T47D (cell line): ENCODE data around the gene CKS1B.

Source experiments
- DNase-seq, 2 experiments: peaks; one replicate each; pipeline versions ENCODE4 v3.0.0 to v3.0.0-alpha.2; 2011 to 2012; ENCODE audit warnings: low read depth in 1 of 2, low spot score in 1 of 2
- JUND ChIP-seq: IDR thresholded peaks from 2 replicates; pipeline ENCODE4 v1.6.1; 2012; ENCODE audit warnings: low read depth
- in situ Hi-C: cut with HindIII; loops from 2 replicates; pipeline ENCODE4 v1.10.0; 2016; ENCODE audit warnings: low sequenced_read_pairs, low pct_unique_long_range_greater_than_20kb

The CKS1B gene

GRCh38 chr1:154954541-154954940 lies 19.9 kb upstream of the CKS1B start:
- no peak for TF ChIP-seq JUND
- no peak for DNase-seq
- in situ Hi-C loops: no loop called here

GRCh38 chr1:154955039-154955717 lies 19.3 kb upstream of the CKS1B start:
- DNase-seq: no peak
- in situ Hi-C loops: no loop called here
- TF ChIP-seq JUND: no peak

DNA sequence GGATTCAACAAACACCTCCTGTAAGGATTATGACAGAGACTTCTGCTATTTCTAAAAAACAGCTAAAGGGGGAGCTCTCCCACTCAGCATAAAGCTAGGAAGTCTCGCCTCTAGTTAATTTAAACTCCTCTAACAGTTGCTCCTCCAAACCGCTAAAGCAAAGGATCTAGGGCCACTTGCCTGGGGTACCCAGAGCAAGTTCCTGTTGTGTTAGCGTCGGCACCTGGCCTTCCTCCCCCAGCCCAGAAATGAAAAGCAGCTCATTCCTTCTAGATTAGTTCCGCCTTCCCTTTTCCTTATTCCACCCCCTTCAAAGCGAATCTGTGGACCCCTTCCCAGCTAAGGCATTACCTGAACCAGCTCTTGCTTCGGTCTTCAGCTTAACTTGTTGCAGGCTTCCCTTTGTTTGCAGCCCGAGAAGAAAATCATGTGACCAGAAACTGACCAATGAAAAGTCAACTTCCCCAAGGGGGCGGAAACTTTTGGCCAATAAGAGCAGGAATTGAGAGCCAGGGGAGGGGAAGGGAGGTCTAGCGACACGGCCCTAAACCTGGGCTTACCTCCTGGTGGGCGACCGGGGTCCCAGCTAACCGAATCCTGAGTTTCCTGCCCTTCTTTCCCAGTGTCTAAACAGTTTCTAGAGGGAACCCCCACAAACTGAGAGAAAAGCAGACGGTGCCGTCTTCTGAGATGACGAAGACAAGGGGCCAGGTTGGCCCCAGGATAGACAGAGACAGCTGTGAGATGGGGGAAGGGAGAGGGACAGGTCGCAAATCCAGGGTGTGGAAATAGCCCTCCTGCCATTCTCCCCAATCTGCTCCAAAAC lies 18.6 kb upstream of the CKS1B start, which contains the start of gene PBXIP1:
Gene PBXIP1, minus strand, starts transcription at position 382 of the 826 bp plus-strand sequence. CDS start 2,378 bp downstream, outside the sequence.
- in situ Hi-C loops: no loop called here
- DNase-seq: peak; percentile 96 to 98
- TF ChIP-seq JUND: no peak

- in situ Hi-C loops: no loop called here
- no peak for TF ChIP-seq JUND
- no peak for DNase-seq
These were observed 17.9 kb upstream of the CKS1B start for GRCh38 chr1:154956544-154956941.

GRCh38 chr1:154957091-154957657 lies 17.3 kb upstream of the CKS1B start:
- no peak for TF ChIP-seq JUND
- in situ Hi-C loops: no loop called here

GRCh38 chr1:154958036-154958435 lies 16.4 kb upstream of the CKS1B start:
- in situ Hi-C loops: no loop called here
- no peak for DNase-seq
- no peak for TF ChIP-seq JUND

More at GRCh38 chr1:154957091-154957657, 17.3 kb upstream of the CKS1B start:
- DNase-seq: no peak

DNA sequence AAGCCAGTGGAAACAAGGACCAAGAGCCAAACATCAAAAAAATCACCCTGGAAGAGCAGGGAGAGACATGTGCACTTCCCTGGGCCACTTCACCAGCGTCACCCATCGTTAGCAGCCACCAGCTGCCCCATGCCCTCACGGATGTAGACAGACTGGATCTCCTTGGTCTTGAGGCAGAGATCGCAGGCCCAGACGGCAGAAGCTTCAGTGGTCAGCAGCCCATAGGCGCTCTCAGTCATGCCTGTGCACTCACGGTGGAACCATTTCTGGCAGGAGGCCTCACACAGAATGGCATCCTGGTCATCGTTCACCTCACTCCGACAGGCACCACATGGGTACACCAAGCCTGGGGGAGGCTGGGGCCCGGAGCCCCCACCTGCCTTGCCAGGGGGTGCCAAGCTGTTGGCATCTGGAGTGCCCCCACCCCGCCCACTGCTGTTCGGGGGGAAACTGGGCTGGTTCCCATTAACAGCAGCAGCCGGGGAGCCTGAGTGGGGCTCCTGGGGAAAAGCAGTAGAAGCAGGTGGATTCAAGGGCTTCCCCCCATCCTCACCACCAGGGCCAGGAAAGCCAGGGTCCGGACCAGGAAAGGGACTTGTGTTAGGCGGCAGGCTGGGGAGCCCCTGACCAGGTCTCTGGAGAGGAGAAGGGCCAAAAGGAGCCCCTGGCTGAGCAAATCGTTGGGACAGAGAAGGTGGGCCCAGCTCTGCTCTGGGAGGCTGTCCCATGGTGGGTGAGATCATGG lies 15.6 kb upstream of the CKS1B start:
- TF ChIP-seq JUND: no peak
- DNase-seq: no peak
- in situ Hi-C loops: no loop called here

GRCh38 chr1:154959426-154959780 lies 15.1 kb upstream of the CKS1B start:
- DNase-seq: no peak
- TF ChIP-seq JUND: no peak
- in situ Hi-C loops: no loop called here

DNA sequence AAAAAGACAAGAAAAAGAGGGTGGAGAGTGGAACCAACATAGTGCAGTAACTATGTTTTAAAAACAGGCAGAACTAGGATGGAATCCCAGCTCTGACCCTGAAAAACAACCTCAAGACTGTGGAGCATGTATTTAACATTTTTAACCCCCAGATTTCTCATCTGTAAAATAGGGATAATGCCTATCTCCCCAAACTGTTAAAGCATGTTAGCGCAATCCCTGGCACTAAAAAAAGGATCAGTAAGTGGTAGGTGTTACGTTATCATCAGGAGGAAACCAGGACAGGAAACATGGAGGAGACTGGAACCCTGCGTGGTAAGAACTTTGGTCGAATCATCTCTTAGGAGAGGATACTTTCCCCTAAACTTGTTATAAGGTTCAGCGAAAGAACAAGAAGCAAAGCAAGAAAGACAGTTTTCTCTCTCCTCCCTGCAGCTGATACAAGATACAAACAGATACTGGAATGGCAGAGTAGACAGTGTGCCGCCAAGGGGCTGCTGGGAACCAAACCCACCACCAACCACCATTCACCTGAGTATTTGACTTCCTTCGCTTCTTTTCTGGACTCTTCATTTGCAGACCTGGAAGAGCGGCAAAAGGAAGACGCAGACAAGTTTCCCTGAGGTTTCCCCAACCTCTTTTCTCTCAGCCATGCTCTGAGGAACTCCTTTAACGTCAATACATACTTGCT lies 13.9 kb upstream of the CKS1B start:
- in situ Hi-C loops: no loop called here
- no peak for DNase-seq
- TF ChIP-seq JUND: no peak

GRCh38 chr1:154961207-154962155 lies 13.0 kb upstream of the CKS1B start, which contains the start of gene PYGO2:
Gene PYGO2 (minus strand): TSS chr1:154961782. CDS start chr1:154961576, 206 bp downstream.
- peak; percentile 84 to 87 for DNase-seq
- 0 out of 2 replicates have a peak, but pooled peaks have one; percentile 29 for TF ChIP-seq JUND
- in situ Hi-C loops: no loop called here
